Measurements from ENCODE around the gene CRYL1.

- TF ChIP-seq POLR2A (IDR thresholded peaks at IDR 0.05) (no peak), CTCF (IDR thresholded peaks at IDR 0.05) (no peak)
These were observed 110.9 kb downstream of the CRYL1 start for GRCh38 chr13:20414546-20415305.

Measured in adrenal gland (tissue), 5 donors.